BE2C (cell line): Measurements from ENCODE around the gene COL12A1.

Source experiments
- DNase-seq: peaks from one replicate; pipeline ENCODE4 v3.0.0-alpha.2; 2020
- H3K27me3 ChIP-seq: fragments of 250-450 bp; sonication (Bioruptor Pico); 2 replicates; pipeline ENCODE4 v1.5.1; 2020; ENCODE audit warnings: mild to moderate bottlenecking
- H3K36me3 ChIP-seq: fragments of 250-450 bp; sonication (Bioruptor Pico); 2 replicates; pipeline ENCODE4 v1.5.1; 2020; ENCODE audit warnings: mild to moderate bottlenecking
- H3K4me1 ChIP-seq: fragments of 250-450 bp; sonication (Bioruptor Pico); 2 replicates; pipeline ENCODE4 v1.5.1; 2020
- H3K4me3 ChIP-seq: 2 replicates; pipeline ENCODE4 v1.5.1; 2011; ENCODE audit warnings: low read depth, low read length
- H3K9me3 ChIP-seq: fragments of 250-450 bp; sonication (Bioruptor Pico); 2 replicates; pipeline ENCODE4 v1.5.1; 2020
- TF ChIP-seq, protein P1 (sequence below): IDR thresholded peaks from 2 replicates; pipeline ENCODE4 v1.5.1; 2012; ENCODE audit warnings: mild to moderate bottlenecking, low read depth, low read length

COL12A1 gene

DNA sequence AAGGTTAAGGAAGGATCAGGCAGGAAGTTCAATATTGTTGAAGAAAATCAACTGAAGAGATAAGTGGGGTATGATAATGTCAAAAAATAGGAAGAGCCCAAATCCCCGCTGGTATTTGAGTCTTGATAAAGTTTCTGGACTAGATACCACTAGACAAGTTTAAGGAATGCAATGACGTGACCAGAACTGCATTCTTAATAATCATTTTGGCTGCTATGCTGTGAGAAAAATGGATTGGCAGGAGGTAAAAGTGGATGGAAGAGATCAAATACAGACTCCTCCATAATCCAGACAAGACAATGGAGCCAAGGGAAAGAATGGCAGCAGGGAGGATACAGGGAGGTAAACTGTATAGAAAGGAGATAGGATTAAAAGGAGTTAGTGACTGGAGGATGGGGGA is 128.2 kb downstream of the COL12A1 start:
- Histone ChIP-seq H3K9me3 (no peaks in the 10 kb centered on the region), H3K36me3 (no peaks in the 10 kb centered on the region), H3K4me1 (no peaks in the 10 kb centered on the region), H3K4me3 (no peak overlapping the region), H3K27me3 (no peaks in the 10 kb centered on the region)
- no peak for DNase-seq
- TF ChIP-seq, protein P1, sequence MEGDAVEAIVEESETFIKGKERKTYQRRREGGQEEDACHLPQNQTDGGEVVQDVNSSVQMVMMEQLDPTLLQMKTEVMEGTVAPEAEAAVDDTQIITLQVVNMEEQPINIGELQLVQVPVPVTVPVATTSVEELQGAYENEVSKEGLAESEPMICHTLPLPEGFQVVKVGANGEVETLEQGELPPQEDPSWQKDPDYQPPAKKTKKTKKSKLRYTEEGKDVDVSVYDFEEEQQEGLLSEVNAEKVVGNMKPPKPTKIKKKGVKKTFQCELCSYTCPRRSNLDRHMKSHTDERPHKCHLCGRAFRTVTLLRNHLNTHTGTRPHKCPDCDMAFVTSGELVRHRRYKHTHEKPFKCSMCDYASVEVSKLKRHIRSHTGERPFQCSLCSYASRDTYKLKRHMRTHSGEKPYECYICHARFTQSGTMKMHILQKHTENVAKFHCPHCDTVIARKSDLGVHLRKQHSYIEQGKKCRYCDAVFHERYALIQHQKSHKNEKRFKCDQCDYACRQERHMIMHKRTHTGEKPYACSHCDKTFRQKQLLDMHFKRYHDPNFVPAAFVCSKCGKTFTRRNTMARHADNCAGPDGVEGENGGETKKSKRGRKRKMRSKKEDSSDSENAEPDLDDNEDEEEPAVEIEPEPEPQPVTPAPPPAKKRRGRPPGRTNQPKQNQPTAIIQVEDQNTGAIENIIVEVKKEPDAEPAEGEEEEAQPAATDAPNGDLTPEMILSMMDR: no peak

DNA sequence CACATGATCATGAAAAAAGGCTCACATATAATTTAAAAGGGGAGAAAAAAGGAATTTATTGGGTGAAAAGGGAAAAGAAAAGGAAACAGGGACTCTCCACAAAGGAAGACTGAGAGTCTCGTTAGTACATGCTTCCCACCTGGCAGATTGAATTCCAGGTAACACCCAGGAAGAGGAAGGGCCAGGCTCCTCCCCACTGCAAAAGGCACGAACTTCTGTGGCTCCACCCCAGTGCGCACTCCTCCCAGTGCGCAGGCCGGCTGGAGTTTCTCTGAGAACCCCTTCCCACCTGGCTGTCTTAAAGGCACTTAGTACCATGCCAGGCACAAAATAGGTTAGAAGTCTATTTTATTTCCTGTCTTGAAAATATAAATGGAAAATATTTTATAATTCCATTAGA is 129.8 kb downstream of the COL12A1 start:
- TF ChIP-seq, protein P1: no peak
- Histone ChIP-seq H3K4me3 (no peak overlapping the region), H3K9me3 (no peaks in the 10 kb centered on the region), H3K4me1 (no peaks in the 10 kb centered on the region), H3K36me3 (no peaks in the 10 kb centered on the region), H3K27me3 (no peaks in the 10 kb centered on the region)
- no peak for DNase-seq

DNA sequence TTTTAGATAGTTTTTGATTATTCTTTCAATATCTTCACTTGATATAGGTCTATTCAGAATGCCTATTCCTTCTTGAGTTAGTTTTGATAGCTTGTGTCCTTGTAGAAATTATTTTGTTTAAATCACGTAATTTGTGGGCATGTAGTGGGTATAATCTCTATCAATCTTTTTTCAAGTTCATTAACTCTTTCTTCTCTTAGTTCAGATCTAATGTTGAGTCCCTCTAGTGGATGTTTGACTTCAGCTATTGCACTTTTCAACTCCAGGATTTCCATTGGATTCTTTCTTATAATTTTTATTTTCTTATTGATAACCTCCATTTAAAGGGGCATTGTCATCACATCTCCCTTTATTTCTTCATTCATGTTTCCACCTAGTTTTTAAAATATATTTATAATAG is 135.6 kb downstream of the COL12A1 start:
- no peak for DNase-seq
- no peak overlapping the region for H3K4me3 ChIP-seq
- no peaks in the 10 kb centered on the region for H3K27me3 ChIP-seq
- TF ChIP-seq, protein P1: no peak
- no peaks in the 10 kb centered on the region for H3K4me1 ChIP-seq
- no peaks in the 10 kb centered on the region for H3K9me3 ChIP-seq
- no peaks in the 10 kb centered on the region for H3K36me3 ChIP-seq

DNA sequence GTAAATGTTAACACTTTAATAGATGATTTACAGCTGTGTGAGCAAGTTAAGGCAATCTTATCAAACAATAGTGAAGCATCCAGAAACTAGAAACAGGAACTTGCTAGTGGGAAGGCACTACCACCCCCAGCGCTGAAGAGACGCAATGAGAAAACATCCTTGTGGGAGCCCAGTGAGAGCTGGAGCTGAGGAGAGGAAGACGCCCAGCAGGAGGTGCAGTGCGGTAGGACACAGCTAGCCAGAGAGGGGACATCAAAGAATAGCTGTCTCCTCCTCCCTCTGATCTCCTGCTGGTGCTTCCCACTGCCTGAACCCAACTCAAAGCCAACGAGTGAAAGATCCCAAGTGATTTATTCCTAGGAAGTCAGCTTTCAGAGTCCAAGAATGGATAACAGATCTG is 140.3 kb downstream of the COL12A1 start:
- no peaks in the 10 kb centered on the region for H3K9me3 ChIP-seq
- H3K27me3 ChIP-seq: no peaks in the 10 kb centered on the region
- TF ChIP-seq, protein P1: no peak
- no peak for DNase-seq
- no peaks in the 10 kb centered on the region for H3K36me3 ChIP-seq
- no peak overlapping the region for H3K4me3 ChIP-seq
- no peaks in the 10 kb centered on the region for H3K4me1 ChIP-seq

DNA sequence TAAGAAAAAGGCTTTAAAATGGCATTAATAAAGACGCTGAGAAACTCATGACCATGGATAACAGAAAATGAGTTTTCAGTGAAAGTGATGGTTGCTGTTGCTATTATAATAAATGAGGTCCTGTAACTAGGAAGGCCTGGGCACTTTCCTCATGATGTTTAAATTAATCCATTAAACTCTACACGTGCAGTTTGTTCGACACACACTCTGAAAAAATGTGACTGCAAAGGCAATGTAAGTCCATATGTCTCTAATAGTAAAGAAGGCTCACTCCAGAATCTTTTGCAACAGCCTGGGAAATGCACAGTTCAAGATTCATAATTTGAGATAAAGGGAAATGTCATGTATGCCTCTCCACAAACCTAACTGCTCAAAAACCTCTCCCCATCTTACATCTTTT is 153.4 kb downstream of the COL12A1 start:
- H3K4me3 ChIP-seq: no peak overlapping the region
- no peaks in the 10 kb centered on the region for H3K27me3 ChIP-seq
- DNase-seq: no peak
- TF ChIP-seq, protein P1: no peak
- no peaks in the 10 kb centered on the region for H3K4me1 ChIP-seq
- no peaks in the 10 kb centered on the region for H3K9me3 ChIP-seq
- H3K36me3 ChIP-seq: no peaks in the 10 kb centered on the region

- H3K36me3 ChIP-seq: no peaks in the 10 kb centered on the region
- no peaks in the 10 kb centered on the region for H3K9me3 ChIP-seq
- DNase-seq: no peak
- H3K27me3 ChIP-seq: no peaks in the 10 kb centered on the region
- H3K4me1 ChIP-seq: no peaks in the 10 kb centered on the region
- H3K4me3 ChIP-seq: no peak overlapping the region
- TF ChIP-seq, protein P1: no peak
These were observed 156.5 kb downstream of the COL12A1 start for GRCh38 chr6:75049308-75049707.
